Thoracic aorta endothelial cell (primary cell): Measurements from ENCODE around the gene GREM2. TPM values are rescaled to one million over a fixed set of nuclear protein-coding genes. Genes with fewer than 3 reads are reported as not detected.

ENCODE experiments used
- small RNA-seq: library from RNA; depleted of rRNA; stranded (forward); fragments of <200 nt; gene quantifications from one replicate; pipeline ENCODE3, GENCODE V24; 2012
- total RNA-seq: library from RNA; depleted of rRNA; stranded (reverse); fragments of >200 nt; gene quantifications from 2 replicates; pipeline ENCODE4 v1.2.3, GENCODE V29; 2012

The GREM2 gene
- not detected in 2 replicates for total RNA-seq

DNA sequence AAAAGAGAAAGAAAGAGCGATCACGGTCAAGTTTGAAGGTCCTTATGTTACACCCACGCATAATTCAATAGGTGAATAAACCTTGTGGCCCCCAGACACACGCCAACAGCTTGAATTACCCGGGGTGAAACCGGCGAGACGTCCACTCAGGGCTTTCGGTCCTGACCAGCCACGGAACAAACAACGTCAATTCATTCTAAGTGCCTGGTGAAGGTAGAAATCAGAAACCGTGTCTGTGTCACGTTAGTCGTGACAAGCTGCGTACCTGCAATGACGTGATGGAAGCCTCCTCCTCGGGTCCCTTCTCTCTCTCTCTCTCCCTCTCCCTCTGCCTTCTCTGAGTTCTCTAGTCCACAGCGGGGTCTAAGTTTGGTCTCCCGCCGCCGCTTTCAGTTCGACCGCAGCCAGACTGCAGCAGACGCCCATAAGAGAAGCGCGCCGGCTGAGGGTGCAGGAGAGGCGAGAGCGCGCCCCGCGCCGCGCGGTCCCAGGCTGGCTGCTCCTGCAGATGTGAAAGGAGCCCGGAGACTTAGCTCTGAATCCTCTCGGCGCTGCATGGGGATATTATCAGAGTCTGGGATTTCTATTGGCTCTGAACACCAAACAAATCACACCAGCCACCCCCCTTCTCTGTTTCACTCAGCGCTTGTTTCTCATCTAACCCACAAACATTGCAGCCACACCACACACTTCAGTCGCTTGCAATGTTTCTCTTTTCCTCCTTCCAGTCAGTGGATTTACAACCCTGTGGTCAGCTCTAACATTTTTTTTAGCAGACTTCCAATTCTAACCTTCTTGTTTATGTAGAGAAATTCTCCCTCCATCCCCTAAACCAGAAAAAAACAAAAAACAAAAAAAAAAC lies at the start of gene GREM2:
Gene GREM2, minus strand, starts transcription at position 537 of the 862 bp plus-strand sequence. CDS start 118,680 bp downstream, outside the sequence.

Small RNAs within 50 kb of the gene (small RNA-seq; reads per million reads assigned to genes)
- gene RNU5F-8P, result not detected
